Esophagus muscularis mucosa (tissue), 4 donors: Measurements from ENCODE around the gene MYH15.

Experiments used
- EP300 ChIP-seq: sonication (generic); formaldehyde crosslinking; IDR thresholded peaks from one replicate; pipeline ENCODE4 v1.6.1; 2017; ENCODE audit warnings: antibody characterized with exemption
- POLR2A ChIP-seq: fragments of 450-650 bp; IDR thresholded peaks from one replicate; pipeline ENCODE4 v1.6.1; 2017; ENCODE audit warnings: antibody characterized with exemption, moderate library complexity, mild to moderate bottlenecking, low read depth
- POLR2AphosphoS5 ChIP-seq, 2 donors: sonication (generic); formaldehyde crosslinking; IDR thresholded peaks; one replicate each; pipeline ENCODE4 v1.6.1; 2017; ENCODE audit warnings: antibody characterized with exemption in 2 of 2
- TF ChIP-seq, protein P1 (sequence below), 3 experiments: fragments of 200-600 bp in 2 of 3; fragments of 450-650 bp in 1 of 3; sonication (generic) in 2 of 3; IDR thresholded peaks; one replicate each; pipeline ENCODE4 v1.5.1; 2017 to 2019; ENCODE audit warnings: antibody characterized with exemption in 3 of 3, mild to moderate bottlenecking in 2 of 3, moderate library complexity in 1 of 3

GRCh38 chr3:108432431-108432830 is 78.0 kb downstream of the MYH15 start:
- TF ChIP-seq POLR2A (no peak), EP300 (no peak), POLR2AphosphoS5 (IDR thresholded peaks at IDR 0.05) (no peak)
- TF ChIP-seq, protein P1, sequence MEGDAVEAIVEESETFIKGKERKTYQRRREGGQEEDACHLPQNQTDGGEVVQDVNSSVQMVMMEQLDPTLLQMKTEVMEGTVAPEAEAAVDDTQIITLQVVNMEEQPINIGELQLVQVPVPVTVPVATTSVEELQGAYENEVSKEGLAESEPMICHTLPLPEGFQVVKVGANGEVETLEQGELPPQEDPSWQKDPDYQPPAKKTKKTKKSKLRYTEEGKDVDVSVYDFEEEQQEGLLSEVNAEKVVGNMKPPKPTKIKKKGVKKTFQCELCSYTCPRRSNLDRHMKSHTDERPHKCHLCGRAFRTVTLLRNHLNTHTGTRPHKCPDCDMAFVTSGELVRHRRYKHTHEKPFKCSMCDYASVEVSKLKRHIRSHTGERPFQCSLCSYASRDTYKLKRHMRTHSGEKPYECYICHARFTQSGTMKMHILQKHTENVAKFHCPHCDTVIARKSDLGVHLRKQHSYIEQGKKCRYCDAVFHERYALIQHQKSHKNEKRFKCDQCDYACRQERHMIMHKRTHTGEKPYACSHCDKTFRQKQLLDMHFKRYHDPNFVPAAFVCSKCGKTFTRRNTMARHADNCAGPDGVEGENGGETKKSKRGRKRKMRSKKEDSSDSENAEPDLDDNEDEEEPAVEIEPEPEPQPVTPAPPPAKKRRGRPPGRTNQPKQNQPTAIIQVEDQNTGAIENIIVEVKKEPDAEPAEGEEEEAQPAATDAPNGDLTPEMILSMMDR (IDR thresholded peaks at IDR 0.05), result no peak
